Right lobe of liver (tissue), 4 donors: ENCODE measurements around the gene TM4SF5.

ENCODE experiments used
- POLR2A ChIP-seq: fragments of 450-650 bp; IDR thresholded peaks from one replicate; pipeline ENCODE4 v1.6.1; 2017; ENCODE audit warnings: antibody characterized with exemption, mild to moderate bottlenecking
- TF ChIP-seq, protein P1 (sequence below), 4 donors: fragments of 200-600 bp in 3 of 4; fragments of 450-650 bp in 1 of 4; IDR thresholded peaks; one replicate each; pipeline versions ENCODE4 v1.5.1 to v1.8.0; 2016 to 2022; ENCODE audit warnings: antibody characterized with exemption in 4 of 4, mild to moderate bottlenecking in 2 of 4
- donor health status: DM: no; HTN: no; CAD: no.
- donor health status: DM: no; HTN: no; CAD: no.
- donor health status: DM: no; HTN: yes; CAD: no.

- TF ChIP-seq, protein P1, sequence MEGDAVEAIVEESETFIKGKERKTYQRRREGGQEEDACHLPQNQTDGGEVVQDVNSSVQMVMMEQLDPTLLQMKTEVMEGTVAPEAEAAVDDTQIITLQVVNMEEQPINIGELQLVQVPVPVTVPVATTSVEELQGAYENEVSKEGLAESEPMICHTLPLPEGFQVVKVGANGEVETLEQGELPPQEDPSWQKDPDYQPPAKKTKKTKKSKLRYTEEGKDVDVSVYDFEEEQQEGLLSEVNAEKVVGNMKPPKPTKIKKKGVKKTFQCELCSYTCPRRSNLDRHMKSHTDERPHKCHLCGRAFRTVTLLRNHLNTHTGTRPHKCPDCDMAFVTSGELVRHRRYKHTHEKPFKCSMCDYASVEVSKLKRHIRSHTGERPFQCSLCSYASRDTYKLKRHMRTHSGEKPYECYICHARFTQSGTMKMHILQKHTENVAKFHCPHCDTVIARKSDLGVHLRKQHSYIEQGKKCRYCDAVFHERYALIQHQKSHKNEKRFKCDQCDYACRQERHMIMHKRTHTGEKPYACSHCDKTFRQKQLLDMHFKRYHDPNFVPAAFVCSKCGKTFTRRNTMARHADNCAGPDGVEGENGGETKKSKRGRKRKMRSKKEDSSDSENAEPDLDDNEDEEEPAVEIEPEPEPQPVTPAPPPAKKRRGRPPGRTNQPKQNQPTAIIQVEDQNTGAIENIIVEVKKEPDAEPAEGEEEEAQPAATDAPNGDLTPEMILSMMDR (IDR thresholded peaks at IDR 0.05) = no peak
- no peak for TF ChIP-seq POLR2A
Observed at GRCh38 chr17:4769628-4770027, 2.1 kb upstream of the TM4SF5 start.
